Measurements from ENCODE around the gene MPV17. TPM values are rescaled to one million over a fixed set of nuclear protein-coding genes. Genes with fewer than 3 reads are reported as not detected.

MPV17 gene
- total and polyA plus RNA-seq, 9 of the 15 experiments (the other 6 are each of a cell fraction or from before 2014, with no cell fraction given): 54.7 to 140 (median 70.2) TPM

DNA sequence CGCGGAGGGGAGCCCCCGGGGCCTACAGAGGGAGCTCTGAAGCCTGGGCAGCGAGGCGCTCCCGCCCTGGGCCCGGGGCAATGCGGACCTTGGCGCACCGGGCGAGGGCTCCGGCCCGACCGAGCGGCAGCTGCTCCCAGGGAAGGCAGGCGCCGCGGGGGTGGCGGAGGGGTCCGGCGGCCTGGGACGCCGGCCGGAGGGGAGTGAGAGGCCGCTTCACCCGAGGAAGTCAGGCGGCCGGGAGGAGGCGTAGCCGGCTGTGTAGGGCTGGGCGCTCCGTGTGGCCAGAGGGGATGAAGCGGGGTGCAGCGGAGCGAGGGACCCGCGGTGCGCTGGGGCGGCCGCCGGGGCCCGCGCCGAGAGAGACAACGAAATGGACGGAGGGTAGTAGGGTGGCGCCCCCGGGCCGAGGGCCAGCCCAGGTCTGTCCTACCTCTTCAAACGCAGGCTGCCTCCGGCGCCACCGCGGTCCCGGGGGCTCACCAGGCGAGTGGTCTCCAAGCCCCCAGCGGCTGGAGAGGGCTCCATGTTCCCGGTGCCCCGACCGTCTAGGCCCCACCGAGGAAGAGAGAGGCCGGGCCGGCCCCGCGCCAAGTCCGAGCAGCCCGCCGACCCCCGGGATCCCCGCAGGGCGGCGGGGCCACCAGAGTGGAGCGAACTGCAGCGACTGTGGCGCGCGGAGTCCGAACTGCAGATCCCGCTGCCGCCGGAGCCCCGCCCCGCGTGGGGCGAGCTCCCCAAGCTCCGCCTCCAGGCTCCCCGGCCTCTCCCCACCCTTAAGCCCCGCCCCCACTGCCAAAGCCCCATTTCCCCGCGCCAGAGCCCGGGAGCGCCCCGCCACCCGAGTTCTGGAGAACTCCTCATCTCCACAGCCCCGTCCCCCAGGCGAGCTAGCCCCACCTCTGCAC is 60.3 kb downstream of the MPV17 start, which contains the start of gene SLC30A3 (continued):
- TF ChIP-seq SNIP1 (IDR thresholded peaks at IDR 0.05; ENCODE audit: low read depth) (no peak), KDM2B (CRISPR knock-in tag; IDR thresholded peaks at IDR 0.05) (peak; percentile 90; the same call in 1 of the 2 replicates), ZC3H4 (CRISPR knock-in tag; IDR thresholded peaks at IDR 0.05; ENCODE audit: borderline replicate concordance) (no peak), SP1 (CRISPR knock-in tag; IDR thresholded peaks at IDR 0.05) (peak; percentile 69; the same call in 1 of the 2 replicates), ZFP1 (CRISPR knock-in tag; IDR thresholded peaks at IDR 0.05) (no peak), MAZ (CRISPR knock-in tag; conservative IDR thresholded peaks at IDR 0.05 in 1 of 2, IDR thresholded peaks at IDR 0.05 in 1 of 2) (peak in 1 of 2 experiments; percentile 22; a peak in 1 of 4 replicates), RBFOX2 (IDR thresholded peaks at IDR 0.05; ENCODE audit: low read depth, low read length) (peak; percentile 55), NRF1 (conservative IDR thresholded peaks at IDR 0.05 in 1 of 2, IDR thresholded peaks at IDR 0.05 in 1 of 2) (peak in 1 of 2 experiments; percentile 11; a peak in 1 of 4 replicates)
- TF ChIP-seq, protein P1, sequence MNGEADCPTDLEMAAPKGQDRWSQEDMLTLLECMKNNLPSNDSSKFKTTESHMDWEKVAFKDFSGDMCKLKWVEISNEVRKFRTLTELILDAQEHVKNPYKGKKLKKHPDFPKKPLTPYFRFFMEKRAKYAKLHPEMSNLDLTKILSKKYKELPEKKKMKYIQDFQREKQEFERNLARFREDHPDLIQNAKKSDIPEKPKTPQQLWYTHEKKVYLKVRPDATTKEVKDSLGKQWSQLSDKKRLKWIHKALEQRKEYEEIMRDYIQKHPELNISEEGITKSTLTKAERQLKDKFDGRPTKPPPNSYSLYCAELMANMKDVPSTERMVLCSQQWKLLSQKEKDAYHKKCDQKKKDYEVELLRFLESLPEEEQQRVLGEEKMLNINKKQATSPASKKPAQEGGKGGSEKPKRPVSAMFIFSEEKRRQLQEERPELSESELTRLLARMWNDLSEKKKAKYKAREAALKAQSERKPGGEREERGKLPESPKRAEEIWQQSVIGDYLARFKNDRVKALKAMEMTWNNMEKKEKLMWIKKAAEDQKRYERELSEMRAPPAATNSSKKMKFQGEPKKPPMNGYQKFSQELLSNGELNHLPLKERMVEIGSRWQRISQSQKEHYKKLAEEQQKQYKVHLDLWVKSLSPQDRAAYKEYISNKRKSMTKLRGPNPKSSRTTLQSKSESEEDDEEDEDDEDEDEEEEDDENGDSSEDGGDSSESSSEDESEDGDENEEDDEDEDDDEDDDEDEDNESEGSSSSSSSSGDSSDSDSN (IDR thresholded peaks at IDR 0.05; ENCODE audit: borderline replicate concordance in 1 of 2, low read depth in 2 of 2, low read length in 2 of 2): peak in 1 of 2 experiments; percentile 79; a peak in 1 of 4 replicates
- TF ChIP-seq, protein P2, sequence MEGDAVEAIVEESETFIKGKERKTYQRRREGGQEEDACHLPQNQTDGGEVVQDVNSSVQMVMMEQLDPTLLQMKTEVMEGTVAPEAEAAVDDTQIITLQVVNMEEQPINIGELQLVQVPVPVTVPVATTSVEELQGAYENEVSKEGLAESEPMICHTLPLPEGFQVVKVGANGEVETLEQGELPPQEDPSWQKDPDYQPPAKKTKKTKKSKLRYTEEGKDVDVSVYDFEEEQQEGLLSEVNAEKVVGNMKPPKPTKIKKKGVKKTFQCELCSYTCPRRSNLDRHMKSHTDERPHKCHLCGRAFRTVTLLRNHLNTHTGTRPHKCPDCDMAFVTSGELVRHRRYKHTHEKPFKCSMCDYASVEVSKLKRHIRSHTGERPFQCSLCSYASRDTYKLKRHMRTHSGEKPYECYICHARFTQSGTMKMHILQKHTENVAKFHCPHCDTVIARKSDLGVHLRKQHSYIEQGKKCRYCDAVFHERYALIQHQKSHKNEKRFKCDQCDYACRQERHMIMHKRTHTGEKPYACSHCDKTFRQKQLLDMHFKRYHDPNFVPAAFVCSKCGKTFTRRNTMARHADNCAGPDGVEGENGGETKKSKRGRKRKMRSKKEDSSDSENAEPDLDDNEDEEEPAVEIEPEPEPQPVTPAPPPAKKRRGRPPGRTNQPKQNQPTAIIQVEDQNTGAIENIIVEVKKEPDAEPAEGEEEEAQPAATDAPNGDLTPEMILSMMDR (IDR thresholded peaks at IDR 0.05 in 2 of 3, conservative IDR thresholded peaks at IDR 0.05 in 1 of 3; ENCODE audit: insufficient read depth in 2 of 3, low read depth in 1 of 3, low read length in 3 of 3): peak in 2 of 3 experiments; percentile 15 to 64; a peak in 2 of 6 replicates
- TF ChIP-seq, protein P3, sequence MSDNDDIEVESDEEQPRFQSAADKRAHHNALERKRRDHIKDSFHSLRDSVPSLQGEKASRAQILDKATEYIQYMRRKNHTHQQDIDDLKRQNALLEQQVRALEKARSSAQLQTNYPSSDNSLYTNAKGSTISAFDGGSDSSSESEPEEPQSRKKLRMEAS (CRISPR knock-in tag; IDR thresholded peaks at IDR 0.05): 0 out of 2 replicates have a peak, but pooled peaks have one; percentile 41
- TF ChIP-seq, protein P4, sequence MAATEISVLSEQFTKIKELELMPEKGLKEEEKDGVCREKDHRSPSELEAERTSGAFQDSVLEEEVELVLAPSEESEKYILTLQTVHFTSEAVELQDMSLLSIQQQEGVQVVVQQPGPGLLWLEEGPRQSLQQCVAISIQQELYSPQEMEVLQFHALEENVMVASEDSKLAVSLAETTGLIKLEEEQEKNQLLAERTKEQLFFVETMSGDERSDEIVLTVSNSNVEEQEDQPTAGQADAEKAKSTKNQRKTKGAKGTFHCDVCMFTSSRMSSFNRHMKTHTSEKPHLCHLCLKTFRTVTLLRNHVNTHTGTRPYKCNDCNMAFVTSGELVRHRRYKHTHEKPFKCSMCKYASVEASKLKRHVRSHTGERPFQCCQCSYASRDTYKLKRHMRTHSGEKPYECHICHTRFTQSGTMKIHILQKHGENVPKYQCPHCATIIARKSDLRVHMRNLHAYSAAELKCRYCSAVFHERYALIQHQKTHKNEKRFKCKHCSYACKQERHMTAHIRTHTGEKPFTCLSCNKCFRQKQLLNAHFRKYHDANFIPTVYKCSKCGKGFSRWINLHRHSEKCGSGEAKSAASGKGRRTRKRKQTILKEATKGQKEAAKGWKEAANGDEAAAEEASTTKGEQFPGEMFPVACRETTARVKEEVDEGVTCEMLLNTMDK (IDR thresholded peaks at IDR 0.05; ENCODE audit: borderline replicate concordance, insufficient read depth, low read depth, low read length, poor library complexity, severe bottlenecking): peak; percentile 17
- TF ChIP-seq, protein P5, sequence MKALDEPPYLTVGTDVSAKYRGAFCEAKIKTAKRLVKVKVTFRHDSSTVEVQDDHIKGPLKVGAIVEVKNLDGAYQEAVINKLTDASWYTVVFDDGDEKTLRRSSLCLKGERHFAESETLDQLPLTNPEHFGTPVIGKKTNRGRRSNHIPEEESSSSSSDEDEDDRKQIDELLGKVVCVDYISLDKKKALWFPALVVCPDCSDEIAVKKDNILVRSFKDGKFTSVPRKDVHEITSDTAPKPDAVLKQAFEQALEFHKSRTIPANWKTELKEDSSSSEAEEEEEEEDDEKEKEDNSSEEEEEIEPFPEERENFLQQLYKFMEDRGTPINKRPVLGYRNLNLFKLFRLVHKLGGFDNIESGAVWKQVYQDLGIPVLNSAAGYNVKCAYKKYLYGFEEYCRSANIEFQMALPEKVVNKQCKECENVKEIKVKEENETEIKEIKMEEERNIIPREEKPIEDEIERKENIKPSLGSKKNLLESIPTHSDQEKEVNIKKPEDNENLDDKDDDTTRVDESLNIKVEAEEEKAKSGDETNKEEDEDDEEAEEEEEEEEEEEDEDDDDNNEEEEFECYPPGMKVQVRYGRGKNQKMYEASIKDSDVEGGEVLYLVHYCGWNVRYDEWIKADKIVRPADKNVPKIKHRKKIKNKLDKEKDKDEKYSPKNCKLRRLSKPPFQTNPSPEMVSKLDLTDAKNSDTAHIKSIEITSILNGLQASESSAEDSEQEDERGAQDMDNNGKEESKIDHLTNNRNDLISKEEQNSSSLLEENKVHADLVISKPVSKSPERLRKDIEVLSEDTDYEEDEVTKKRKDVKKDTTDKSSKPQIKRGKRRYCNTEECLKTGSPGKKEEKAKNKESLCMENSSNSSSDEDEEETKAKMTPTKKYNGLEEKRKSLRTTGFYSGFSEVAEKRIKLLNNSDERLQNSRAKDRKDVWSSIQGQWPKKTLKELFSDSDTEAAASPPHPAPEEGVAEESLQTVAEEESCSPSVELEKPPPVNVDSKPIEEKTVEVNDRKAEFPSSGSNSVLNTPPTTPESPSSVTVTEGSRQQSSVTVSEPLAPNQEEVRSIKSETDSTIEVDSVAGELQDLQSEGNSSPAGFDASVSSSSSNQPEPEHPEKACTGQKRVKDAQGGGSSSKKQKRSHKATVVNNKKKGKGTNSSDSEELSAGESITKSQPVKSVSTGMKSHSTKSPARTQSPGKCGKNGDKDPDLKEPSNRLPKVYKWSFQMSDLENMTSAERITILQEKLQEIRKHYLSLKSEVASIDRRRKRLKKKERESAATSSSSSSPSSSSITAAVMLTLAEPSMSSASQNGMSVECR (CRISPR knock-in tag; IDR thresholded peaks at IDR 0.05): 0 out of 2 replicates have a peak, but pooled peaks have one; percentile 18

Data from K562 (cell line).